ENCODE results near the gene KIF17.

KIF17 gene

DNA sequence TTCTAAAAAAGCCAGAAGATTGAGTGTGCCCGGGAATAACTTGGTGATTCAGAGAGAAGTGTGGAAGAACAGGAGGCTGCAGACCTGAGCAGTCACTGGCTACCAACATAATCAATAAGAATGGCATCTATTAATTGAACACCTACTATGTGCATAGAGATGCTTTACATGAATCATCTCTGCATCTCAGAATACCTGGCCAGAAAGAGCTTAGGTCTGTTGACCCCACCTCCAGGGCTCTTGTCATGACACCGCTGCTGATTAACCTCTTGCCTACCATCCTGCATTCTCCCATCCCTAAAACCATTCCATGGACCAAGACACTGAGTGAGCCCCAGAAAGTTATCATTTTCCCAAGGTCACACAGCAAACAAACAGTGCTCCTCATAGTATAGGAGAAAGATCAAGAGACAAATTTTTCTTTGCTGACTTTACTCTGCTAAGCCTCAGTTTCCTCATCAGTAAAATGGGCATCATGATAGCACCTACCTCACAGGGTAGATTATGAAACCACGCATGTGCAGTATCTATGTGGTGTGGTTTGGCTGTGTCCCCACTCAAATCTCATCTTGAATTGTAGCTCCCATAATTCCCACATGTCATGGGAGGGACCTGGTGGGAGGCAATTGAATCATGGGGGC lies 100.8 kb downstream of the KIF17 start:
- no peak for DNase-seq

DNA sequence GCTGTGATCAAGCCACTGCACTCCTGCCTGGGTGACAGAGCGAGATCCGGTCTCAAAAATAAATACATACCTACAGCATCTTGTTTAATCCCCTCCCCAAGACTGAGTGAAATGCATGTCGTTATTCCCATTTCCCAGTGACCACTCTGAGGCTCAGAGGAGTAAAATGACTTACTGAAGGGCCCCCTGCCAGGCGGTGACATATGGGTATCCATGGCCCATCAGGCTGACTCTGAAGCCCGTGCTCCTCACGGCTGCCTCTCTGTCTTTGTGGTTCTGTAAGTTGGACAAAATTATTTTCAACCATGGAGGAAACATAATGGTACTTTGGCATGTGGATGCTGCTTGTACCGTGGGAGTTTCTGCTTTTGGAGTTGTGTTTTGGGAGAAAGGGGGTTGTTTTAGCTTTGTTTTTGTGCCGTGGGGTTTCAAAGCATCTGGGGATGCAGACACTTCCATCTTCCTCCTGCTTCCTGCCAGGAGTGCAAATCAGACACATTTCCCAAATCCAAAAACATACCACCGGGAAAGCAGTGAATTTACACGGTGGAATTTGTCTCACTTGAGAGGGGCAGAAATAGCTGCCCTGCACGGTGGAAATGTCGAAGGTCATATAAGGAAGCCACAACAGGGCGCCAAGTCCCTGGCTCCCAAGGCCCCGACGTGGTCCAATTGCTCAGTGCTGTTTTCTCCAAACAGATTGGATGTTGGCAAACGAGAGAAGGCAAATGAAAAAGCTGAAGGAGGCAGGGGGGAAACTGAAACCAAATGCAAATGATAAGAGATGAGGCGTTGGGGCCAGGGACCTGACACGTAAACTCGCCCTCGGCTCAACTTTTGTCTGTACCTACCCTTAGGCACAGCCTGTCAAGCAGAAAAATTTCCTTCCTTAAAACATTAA lies 101.6 kb downstream of the KIF17 start:
- DNase-seq = no peak

GRCh38 chr1:20614131-20614579 lies 103.7 kb downstream of the KIF17 start:
- DNase-seq = no peak
